ENCODE data around the gene ALDH7A1. TPM values are rescaled to one million over a fixed set of nuclear protein-coding genes. Genes with fewer than 3 reads are reported as not detected.

ALDH7A1 gene
- total RNA-seq, 1 donor from 2014 or later = 90.6 TPM

GRCh38 chr5:126509339-126509738 lies 85.7 kb downstream of the ALDH7A1 start:
- H3K27ac Mint-ChIP-seq (ENCODE audit: unreplicated experiment) = no peak overlapping the region
- Histone ChIP-seq H3K4me2 (ENCODE audit: low read length) (no peak overlapping the region), H3K79me2 (ENCODE audit: insufficient read depth, low read length) (no peaks in the 10 kb centered on the region), H3K4me1 (ENCODE audit: insufficient read depth, low read length) (no peaks in the 10 kb centered on the region), H2AFZ (ENCODE audit: low read depth, low read length) (no peak overlapping the region), H3K4me3 (ENCODE audit: insufficient read depth, low read depth, low read length) (no peak overlapping the region), H3K9me3 (ENCODE audit: insufficient read depth, low read depth, low read length) (no peaks in the 10 kb centered on the region), H3K9ac (ENCODE audit: low read length) (no peak overlapping the region), H4K20me1 (ENCODE audit: insufficient read depth, low read length) (no peaks in the 10 kb centered on the region), H3K27ac (ENCODE audit: low read depth, low read length) (no peak overlapping the region), H3K27me3 (ENCODE audit: insufficient read depth, low read length) (no peaks in the 10 kb centered on the region), H3K36me3 (ENCODE audit: insufficient read depth, low read length) (no peaks in the 10 kb centered on the region)
- no peaks in the 10 kb centered on the region for H3K9me3 Mint-ChIP-seq (ENCODE audit: unreplicated experiment)
- H3K36me3 Mint-ChIP-seq (ENCODE audit: low read depth, unreplicated experiment) = no peaks in the 10 kb centered on the region
- no peak for DNase-seq (ENCODE audit: low read depth)
- peaks cover 1% of the 10 kb centered on the region for H3K27me3 Mint-ChIP-seq (ENCODE audit: low read depth, unreplicated experiment)
- no peaks in the 10 kb centered on the region for H3K4me1 Mint-ChIP-seq (ENCODE audit: low read depth, unreplicated experiment)
- TF ChIP-seq EZH2 (IDR thresholded peaks at IDR 0.05; ENCODE audit: insufficient read depth, low read length) (no peak), CTCF (IDR thresholded peaks at IDR 0.05; ENCODE audit: insufficient read depth, low read depth, low read length) (no peak)
- no peak for FAIRE-seq
- H3K4me3 Mint-ChIP-seq (ENCODE audit: unreplicated experiment) = no peak overlapping the region

- Histone ChIP-seq H3K4me2 (ENCODE audit: low read length) (no peak overlapping the region), H3K9ac (ENCODE audit: low read length) (no peak overlapping the region), H3K27ac (ENCODE audit: low read depth, low read length) (no peak overlapping the region), H2AFZ (ENCODE audit: low read depth, low read length) (no peak overlapping the region), H3K27me3 (ENCODE audit: insufficient read depth, low read length) (no peaks in the 10 kb centered on the region), H3K4me1 (ENCODE audit: insufficient read depth, low read length) (no peaks in the 10 kb centered on the region), H3K4me3 (ENCODE audit: insufficient read depth, low read depth, low read length) (no peak overlapping the region), H3K9me3 (ENCODE audit: insufficient read depth, low read depth, low read length) (no peaks in the 10 kb centered on the region), H3K36me3 (ENCODE audit: insufficient read depth, low read length) (no peaks in the 10 kb centered on the region), H4K20me1 (ENCODE audit: insufficient read depth, low read length) (no peaks in the 10 kb centered on the region), H3K79me2 (ENCODE audit: insufficient read depth, low read length) (no peaks in the 10 kb centered on the region)
- Mint-ChIP-seq H3K4me1 (ENCODE audit: low read depth, unreplicated experiment) (peaks cover 2% of the 10 kb centered on the region), H3K27me3 (ENCODE audit: low read depth, unreplicated experiment) (peaks cover 1% of the 10 kb centered on the region), H3K36me3 (ENCODE audit: low read depth, unreplicated experiment) (no peaks in the 10 kb centered on the region), H3K27ac (ENCODE audit: unreplicated experiment) (no peak overlapping the region), H3K4me3 (ENCODE audit: unreplicated experiment) (no peak overlapping the region), H3K9me3 (ENCODE audit: unreplicated experiment) (no peaks in the 10 kb centered on the region)
- no peak for TF ChIP-seq EZH2 (IDR thresholded peaks at IDR 0.05; ENCODE audit: insufficient read depth, low read length)
- TF ChIP-seq CTCF (IDR thresholded peaks at IDR 0.05; ENCODE audit: insufficient read depth, low read depth, low read length) = no peak
- FAIRE-seq = no peak
- no peak for DNase-seq (ENCODE audit: low read depth)
These were observed 86.1 kb downstream of the ALDH7A1 start for GRCh38 chr5:126508962-126509279.

- H3K79me2 ChIP-seq (ENCODE audit: insufficient read depth, low read length) = no peaks in the 10 kb centered on the region
- Mint-ChIP-seq H3K27me3 (ENCODE audit: low read depth, unreplicated experiment) (peaks cover 1% of the 10 kb centered on the region), H3K36me3 (ENCODE audit: low read depth, unreplicated experiment) (no peaks in the 10 kb centered on the region), H3K4me1 (ENCODE audit: low read depth, unreplicated experiment) (peaks cover 7% of the 10 kb centered on the region), H3K27ac (ENCODE audit: unreplicated experiment) (no peak overlapping the region), H3K9me3 (ENCODE audit: unreplicated experiment) (no peaks in the 10 kb centered on the region), H3K4me3 (ENCODE audit: unreplicated experiment) (no peak overlapping the region)
- no peaks in the 10 kb centered on the region for H3K27me3 ChIP-seq (ENCODE audit: insufficient read depth, low read length)
- DNase-seq (ENCODE audit: low read depth) (no peak), FAIRE-seq (no peak)
- no peak overlapping the region for H3K27ac ChIP-seq (ENCODE audit: low read depth, low read length)
- H3K9me3 ChIP-seq (ENCODE audit: insufficient read depth, low read depth, low read length) = no peaks in the 10 kb centered on the region
- H3K4me3 ChIP-seq (ENCODE audit: insufficient read depth, low read depth, low read length) = no peak overlapping the region
- no peaks in the 10 kb centered on the region for H3K4me1 ChIP-seq (ENCODE audit: insufficient read depth, low read length)
- no peak overlapping the region for H2AFZ ChIP-seq (ENCODE audit: low read depth, low read length)
- H3K36me3 ChIP-seq (ENCODE audit: insufficient read depth, low read length) = no peaks in the 10 kb centered on the region
- H3K4me2 ChIP-seq (ENCODE audit: low read length) = no peak overlapping the region
- no peak overlapping the region for H3K9ac ChIP-seq (ENCODE audit: low read length)
- TF ChIP-seq CTCF (IDR thresholded peaks at IDR 0.05; ENCODE audit: insufficient read depth, low read depth, low read length) = no peak
- no peak for TF ChIP-seq EZH2 (IDR thresholded peaks at IDR 0.05; ENCODE audit: insufficient read depth, low read length)
- H4K20me1 ChIP-seq (ENCODE audit: insufficient read depth, low read length) = no peaks in the 10 kb centered on the region
These were observed 86.6 kb downstream of the ALDH7A1 start for GRCh38 chr5:126508251-126508961.

Data from astrocyte (in vitro differentiated cells and primary cell).